C1 segment of cervical spinal cord (tissue), 14 donors: ENCODE results near the gene SACM1L.
A peak's percentile ranks its signal among the peaks of the same experiment; 100 is the strongest.

Experiments
- DNase-seq, 14 donors: peaks; one replicate each; lab custom pipeline; 2025; lab: John Stamatoyannopoulos, UW

The SACM1L gene, protein sequence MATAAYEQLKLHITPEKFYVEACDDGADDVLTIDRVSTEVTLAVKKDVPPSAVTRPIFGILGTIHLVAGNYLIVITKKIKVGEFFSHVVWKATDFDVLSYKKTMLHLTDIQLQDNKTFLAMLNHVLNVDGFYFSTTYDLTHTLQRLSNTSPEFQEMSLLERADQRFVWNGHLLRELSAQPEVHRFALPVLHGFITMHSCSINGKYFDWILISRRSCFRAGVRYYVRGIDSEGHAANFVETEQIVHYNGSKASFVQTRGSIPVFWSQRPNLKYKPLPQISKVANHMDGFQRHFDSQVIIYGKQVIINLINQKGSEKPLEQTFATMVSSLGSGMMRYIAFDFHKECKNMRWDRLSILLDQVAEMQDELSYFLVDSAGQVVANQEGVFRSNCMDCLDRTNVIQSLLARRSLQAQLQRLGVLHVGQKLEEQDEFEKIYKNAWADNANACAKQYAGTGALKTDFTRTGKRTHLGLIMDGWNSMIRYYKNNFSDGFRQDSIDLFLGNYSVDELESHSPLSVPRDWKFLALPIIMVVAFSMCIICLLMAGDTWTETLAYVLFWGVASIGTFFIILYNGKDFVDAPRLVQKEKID

DNA sequence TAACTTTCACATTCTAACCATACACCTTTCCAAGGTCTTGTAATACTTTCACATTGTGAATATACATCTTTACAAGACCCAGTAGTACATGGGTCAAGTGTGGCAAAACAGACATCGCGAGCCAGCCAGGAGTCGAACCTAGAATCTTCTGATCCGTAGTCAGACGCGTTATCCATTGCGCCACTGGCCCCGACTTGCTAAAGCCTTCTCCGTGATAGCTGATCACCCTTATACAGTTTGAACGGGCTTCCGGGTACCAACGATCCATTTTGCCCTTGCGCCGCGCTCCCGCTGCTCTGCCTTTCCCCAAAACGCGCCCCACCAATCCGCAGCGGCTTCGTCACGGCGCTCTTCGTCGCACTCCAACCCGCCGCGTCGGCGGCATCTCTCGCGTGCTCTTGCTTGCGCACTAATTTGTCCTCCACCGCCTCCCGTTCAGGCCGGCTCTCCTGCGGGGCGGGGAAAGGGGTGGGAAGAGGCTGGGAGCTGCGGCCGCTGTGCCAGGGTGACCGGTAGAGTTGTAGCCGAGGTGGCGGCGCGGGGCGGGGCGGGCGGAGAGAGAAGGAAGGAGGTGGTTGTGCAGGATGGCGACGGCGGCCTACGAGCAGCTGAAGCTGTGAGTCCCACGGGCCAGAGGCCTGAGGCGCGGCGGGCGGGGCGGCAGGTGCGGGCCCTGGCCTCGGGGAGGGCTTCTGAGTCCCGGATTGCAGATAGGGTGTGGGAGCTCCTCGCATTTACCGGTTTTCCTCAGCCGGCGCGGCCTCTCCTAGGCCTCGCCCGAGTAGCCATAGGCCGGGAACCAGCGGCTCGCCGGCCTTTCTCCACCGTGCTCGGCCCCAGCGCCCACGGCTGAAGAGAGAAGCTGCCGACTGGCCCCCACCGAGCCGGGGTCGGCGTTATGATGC lies at the start of gene SACM1L:
TSS of gene SACM1L (plus strand) at position 515 of the 905 bp plus-strand sequence. CDS start at position 585, 70 bp downstream.
- DNase-seq = peak; percentile 90 to 99 (median 97)

DNA sequence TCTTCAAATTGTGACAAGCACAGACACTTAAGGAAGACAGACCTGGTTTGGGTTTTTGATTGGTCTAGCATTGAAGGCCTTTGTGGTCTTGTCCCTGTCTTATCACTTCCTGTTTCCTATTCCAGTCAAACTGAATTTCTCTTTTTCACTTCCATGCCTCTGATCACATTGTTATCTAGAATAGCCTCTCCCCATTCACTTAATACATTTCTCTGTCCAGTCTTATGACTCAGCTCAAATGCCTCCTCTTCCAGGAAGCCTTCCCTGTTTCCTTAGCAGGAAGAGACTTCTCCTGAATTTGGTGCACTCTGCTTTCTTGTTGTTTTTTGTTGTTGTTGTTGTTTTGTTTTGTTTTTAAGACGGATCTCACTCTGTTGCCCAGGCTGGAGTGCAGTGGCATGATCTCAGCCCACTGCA lies 49.1 kb upstream of the SACM1L start:
- DNase-seq = no peak

DNA sequence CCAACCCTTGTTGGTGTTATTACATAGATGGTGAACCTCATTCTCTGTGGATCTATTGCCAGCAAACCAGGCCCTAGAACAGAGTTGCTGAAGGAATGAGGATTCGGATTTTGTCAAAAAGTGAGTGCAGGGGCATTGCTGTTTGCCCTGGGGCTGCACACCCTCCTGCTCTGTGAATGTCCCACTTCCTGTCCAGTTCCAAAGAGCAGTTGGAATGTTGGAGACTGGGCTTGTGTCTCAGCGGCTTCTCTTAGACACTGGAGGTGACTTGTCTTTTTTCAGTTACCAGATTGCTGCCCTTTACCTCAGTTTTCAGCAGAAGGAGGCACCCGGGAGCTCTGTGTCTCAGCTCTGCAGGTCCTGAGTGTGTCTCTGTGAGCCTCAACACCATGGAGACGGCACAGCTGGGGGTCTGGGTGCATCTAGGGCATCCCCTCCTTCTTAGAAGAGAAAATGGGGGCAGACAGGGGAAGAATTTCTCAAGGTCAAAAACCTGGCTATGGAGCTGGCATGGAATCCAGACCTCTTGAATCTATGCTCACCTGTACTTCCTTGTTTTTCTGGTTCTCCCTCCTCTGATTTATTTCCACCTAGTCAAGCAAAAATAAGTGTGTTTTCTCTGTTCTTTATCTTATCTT lies 48.4 kb upstream of the SACM1L start:
- DNase-seq = no peak

DNA sequence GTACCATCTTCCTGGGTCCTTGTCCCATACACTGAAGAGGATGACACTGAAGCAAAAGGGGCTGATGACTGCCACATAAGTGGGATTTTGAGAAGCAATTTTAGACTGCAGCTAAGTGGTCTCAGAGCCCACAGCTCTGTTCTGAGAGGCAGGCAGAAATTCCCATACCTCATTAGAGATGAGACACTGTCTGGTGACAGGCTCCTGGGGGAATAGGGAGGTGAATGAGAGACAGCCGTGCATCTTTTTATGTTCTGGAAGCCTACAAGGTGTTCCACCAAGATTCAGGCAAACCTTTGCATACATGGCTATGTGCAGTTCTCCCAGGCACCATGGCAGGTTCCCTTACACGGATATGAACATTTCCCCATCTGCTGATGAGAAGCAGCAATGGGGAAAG lies 47.4 kb upstream of the SACM1L start:
- DNase-seq = no peak

DNA sequence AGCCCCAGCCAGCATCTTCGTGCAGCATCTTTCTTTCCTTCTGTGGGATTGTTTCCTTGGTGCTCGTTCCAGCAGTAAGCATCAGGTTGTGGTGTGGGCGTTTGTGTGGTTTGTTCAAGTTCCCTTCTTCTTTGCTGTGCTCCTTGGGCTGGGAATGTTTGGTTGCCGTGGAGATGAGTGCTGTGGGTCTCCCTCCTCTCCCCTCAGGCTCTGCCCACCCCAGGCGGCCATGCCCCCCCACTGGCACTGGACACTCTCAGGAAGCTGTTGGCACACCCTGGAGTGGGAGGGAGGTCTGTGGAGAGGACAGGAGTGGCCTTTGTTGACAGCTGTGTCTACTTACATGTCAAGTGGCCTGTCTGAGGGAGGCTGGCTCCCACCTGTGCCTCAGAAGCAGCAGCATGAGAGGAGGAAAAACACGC lies 46.5 kb upstream of the SACM1L start:
- no peak for DNase-seq

DNA sequence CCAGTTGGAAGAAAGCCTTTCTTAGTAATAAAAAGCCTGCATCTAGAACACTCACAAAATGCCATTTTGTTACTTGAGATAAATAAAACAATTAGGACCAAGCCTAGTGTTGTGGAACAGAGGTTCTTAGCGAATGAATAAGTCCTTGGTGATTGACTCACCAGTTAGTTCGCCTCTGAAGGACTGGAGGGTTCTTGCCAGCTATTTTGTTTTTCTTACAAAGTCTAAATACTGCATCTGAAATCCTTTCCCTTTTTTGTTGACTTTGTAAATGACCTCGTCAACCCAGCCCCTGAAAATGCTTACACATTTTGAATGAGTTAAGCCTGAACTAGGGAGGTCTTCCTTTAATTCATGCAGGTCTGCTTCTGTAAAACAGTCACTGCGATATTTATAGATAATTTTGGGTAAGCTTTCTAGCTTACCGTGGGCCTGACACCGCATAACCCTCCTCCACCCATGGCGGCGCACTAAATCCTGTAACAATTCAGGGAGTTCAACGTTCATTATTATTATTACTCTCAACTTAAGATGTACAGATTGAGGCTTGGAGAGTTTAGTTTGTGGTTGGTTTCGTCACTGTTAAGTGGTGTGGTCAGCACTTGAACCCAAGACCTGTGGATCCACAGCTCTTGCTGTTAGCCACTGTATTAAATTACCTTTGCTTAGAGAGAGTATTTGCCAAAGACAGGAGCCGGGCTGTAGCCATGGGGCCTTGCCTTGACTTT lies 45.0 kb upstream of the SACM1L start:
- DNase-seq = no peak

DNA sequence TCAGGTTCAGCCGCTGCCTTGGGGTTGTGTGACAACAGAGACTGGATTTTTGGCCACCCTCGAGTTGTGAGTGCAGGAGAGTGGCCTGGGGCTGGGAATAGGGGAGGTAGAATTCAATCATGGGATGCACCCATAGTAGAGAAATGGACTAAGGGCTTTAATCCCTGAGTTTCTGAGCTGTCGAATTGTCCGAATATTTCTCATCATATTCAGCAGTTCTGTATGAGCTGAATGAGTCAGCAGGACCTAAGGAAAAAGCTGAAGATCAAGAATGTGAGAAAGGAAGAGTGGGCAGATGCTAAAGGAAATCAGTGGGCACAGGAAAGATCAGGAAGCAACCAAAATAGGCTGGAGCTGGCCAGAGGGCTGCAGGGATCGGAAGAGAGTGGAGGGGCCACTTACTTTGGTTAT lies 44.4 kb upstream of the SACM1L start:
- DNase-seq = no peak

DNA sequence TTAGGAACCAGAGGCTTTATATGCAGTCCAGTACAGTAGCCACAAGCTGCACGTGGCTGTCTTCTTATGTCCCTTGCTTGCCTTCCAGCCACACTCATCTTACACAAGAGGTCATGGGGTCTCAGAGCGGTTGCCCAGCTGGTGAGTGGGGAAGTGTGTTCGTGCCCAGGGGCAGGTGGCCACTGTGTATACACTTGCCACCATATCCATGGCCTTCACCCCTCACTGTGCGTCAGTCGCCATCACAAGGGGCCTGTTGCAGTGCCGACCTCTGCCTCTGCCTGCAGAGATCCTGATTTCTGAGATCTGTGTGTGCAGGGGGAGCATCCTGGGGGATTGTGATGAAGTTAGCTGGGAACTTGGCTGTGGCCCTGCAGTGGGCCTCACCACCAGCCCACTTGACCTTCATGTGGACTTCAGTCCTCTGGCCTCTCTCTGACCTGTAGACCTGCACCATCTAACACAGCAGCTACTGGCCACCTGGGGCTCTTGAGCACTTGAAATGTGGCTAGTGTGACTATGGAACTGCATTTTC lies 43.1 kb upstream of the SACM1L start:
- peak in 1 of 14 donors; percentile 22 for DNase-seq

DNA sequence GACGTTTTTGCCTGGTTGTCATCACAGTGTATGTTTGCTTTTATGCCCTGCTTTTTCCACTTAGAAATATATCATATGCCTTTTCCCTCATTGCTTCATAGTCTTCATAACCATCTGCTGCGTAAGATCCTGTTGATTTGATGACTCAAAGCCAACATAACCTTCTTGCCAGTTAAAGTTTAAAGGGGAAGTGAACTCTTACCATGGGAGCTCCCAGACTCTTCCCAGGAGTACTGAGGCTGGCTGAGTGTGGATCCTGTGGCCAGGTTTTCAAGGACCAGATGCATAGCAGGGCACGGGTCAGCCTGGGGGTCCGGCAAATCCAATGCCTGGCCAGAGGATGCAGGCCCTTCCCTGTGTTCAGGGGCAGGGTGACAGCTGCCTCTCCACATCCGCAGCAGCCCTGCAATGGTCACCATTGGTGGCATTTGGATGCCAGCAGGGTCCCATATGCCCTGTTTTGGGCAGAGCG lies 42.0 kb upstream of the SACM1L start:
- peak in 2 of 14 donors; percentile 40 to 71 for DNase-seq

DNA sequence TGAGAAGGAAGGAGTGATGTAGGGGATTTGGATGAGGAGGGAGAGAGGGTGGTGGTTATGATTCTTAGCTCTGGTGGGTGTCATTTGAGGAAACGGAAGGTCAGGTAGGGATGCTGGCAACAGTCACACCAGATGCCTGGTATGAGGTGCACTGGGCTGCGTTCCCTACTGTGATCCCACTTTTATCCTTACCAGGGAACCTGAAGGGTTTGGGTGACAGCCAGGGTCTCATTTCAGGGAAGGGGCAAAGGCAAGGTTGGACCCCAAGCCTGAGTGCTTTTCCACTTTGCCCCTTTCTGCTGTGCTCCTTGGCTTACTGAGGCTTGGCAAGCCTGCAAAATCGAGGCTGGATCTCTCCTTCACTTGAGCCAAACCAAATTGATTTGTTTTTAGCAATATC lies 36.0 kb upstream of the SACM1L start:
- no peak for DNase-seq

DNA sequence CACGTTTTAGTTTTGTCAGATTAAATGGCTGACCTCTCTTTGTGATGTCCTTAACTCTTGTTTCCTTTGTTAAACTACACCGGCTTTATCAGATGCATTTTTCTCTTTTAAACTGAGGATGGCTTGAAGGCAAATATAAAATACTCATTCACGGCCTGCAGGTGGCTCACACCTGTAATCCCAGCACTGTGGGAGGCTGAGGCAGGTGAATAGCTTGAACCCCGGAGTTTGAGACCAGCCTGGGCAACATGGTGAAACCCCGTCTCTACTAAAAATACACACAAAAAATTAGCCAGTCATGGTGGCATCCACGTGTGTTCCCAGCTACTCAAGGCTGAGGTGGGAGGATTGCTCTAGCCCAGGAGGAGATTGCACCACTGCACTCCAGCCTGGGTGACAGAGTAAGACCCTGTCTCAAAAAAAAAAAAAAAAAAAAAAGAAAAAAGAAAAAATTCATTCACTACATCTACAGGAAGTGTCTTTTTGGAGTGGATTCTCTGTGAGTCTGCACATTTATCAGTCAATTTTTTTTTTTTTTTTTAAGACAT lies 34.7 kb upstream of the SACM1L start:
- DNase-seq = no peak

DNA sequence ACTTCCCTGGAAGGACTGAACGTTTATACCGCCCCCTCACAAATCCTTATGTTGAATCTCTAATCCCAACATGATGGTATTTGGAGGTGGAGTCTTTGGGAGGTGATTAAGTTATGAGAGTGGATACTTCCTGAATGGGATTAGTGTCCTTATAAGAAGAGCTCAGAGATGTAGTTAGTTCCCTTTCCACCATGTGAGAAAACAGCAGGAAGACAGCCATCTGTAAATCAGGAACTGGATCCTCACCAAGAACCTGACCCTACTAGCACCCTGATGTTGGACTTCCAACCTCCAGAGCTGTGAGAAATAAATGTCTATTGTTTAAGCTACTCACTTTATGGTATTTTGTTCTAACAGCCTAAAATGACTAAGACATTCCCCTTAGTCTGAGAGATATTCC lies 33.3 kb upstream of the SACM1L start:
- no peak for DNase-seq

DNA sequence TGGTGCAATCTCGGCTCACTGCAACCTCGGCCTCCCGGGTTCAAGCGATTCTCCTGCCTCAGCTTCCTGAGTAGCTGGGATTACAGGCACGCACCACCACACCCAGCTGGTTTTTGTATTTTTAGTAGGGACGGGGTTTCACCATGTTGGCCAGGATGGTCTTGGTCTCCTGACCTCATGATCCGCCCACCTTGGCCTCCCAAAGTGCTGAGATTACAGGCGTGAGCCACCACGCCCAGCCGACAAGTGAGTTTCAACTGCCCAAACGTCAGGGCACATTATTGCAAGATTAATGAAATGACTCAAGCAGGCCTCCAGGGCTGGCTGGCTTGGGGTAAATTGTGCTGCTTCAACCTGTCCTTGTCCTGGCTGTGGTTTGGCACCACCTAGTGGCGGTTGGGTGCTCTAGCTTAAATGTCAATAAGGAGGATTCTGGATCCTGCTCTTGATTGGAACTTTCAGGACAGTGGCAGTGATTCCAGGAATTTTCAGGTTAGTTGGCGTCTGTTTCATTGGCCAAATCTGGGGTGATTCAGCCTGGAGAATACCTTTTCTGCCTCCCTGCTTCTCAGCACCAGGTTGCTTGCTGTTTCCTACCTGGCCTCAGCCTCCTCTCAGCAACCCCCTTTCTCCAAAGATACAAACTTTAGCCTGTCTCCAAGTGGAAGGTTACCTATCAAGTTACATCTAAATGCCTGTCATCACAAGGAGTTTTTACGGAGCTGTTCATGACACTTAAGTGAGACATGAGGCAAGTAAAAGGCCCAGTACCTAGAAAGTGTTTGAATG lies 32.4 kb upstream of the SACM1L start:
- peak in 12 of 14 donors; percentile 33 to 84 (median 72) for DNase-seq

DNA sequence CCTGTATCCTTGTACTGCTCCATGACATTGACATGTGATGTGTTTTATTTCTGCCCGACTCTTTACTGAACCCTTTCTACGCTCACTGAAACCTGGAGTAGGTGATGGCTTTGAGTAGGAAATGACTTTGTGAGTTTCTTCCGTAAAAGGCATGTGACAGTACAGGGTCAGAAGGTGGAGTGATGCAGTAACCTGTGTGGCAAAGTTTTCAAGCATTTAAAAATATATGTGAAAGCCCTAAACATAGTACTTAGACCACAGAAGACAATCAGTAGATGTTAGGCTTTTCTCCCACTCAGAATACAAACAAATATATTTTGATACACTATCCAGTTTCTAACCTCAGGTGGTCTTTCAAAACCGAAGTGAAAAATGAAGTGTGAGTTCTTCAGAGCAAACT lies 31.3 kb upstream of the SACM1L start:
- DNase-seq = no peak

DNA sequence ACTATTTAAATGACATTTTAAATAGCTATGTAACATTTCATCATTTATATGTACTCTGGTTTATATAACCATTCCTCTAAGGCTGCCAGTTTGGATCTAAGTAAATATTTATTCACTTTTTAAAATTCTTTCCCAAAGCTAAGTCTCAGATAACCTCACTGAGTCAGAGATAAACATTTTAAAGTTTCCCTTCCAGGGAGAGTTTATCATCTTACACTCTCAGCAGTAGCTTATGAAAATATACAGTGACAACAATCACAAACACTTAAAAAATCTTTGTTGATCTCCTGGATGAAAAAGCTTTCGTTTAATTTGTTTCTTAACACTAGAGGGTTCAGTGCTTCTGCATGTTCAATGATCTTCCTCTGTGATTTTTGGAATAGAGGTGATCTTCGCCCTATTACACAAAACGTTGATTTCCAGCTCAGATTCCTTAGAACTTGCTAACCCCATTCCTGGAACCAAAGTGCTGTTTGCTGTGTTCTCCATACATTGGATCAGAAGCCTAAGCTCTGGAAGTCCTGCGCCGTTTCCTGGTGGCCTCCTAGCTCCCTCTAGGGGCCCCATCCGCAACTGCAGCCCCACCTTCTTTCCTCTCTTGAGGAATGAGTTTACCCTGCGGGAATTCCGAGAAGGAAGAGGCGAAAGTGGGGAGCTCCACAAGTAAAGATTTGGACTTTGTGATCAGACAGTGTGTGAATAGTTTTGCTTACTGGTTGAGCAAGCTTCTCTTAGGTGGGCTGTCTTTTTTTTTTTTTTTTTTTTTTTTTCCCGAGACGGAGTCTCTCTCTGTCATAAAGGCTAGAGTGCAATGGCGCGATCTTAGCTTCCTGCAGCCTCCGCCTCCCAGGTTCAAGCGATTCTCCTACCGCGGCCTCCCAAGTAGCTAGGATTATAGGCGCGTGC lies 29.3 kb upstream of the SACM1L start:
- peak in 11 of 14 donors; percentile 6 to 60 (median 37) for DNase-seq

DNA sequence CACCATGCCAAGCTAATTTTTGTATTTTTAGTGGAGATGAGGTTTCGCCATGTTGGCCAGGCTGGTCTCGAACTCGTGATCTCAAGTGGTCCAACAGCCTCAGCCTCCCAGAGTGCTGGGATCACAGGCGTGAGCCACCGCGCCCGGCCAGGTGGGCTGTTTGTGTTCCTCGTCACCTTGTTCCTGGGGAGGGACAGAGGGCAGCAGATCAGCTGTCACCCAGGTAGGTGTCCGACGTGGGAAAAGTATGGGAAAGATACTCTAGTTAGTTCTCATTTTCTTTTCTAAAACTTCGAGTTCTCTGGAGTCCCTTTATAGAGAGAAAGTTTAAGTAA lies 28.7 kb upstream of the SACM1L start:
- no peak for DNase-seq

DNA sequence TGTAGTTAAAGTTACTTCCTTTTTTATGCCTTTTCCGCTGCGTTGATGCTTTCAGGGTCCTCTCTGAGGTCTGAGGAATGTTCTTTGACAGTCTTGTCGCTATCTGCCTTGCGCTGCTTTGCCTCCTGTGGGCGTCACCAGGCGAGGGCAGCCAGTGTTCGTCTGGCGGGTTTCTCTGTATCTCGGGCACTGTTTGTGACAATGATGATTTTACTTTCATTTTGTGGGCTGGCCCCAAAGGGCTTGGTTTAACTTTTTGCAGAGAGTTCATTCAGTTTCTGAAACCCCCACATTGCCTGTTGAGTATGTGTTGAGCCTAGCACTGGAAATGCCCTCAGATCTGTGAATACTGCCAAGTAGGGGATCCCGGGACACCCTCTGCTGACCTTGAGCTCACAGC lies 24.6 kb upstream of the SACM1L start:
- no peak for DNase-seq

DNA sequence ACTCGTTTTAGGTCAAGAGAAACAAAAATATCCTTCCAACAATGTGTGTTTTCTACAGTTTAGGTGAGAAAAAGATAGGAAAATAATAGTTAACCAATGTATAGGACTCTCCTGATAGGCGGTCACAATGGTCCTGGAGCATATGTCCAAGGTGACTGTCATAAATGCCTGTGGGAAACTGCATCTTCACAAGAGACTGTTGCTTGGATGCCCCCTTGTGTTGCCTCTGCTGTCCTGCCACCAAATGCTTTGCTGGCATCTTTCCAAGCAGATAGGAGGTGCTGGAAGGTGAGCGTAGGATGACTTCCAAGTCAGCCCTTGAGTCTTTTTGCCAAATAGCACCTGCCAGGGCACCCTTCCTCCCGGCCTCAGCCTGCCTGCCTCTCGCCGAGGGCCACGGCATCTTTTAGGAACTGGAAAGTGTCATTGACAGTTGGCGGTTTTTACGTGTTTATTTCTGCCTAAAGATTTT lies 24.1 kb upstream of the SACM1L start:
- DNase-seq = peak in 3 of 14 donors; percentile 9 to 81 (median 15)
